Stimulated activated CD4-positive, alpha-beta T cell treated with anti-CD3 and anti-CD28 coated beads, Interleukin-4, amount 100 ng/mL, for 24 hours (primary cell): Measurements from ENCODE around the gene CBFB.

Source experiments
- DNase-seq: peaks from one replicate; pipeline ENCODE4 v3.0.0-alpha.2; 2020

CBFB gene

DNA sequence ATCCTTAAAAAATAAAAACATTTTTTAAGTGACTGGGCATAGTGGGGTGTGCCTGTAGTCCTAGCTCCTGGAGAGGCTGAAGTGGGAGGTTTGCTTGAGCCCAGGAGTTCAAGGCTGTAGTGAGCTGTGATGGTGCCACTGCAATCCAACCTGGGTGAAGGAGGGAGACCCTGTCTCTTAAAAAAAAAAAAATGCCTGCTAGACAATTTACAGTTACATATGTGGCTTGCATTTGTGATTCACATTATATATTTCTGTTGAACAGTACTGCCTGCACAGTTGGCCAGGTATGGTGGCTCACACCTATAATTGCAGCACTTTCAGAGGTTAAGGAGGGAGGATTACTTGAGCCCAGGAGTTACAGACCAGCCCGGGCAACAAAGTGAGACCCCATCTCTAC is 23.4 kb downstream of the CBFB start:
- DNase-seq: no peak

DNA sequence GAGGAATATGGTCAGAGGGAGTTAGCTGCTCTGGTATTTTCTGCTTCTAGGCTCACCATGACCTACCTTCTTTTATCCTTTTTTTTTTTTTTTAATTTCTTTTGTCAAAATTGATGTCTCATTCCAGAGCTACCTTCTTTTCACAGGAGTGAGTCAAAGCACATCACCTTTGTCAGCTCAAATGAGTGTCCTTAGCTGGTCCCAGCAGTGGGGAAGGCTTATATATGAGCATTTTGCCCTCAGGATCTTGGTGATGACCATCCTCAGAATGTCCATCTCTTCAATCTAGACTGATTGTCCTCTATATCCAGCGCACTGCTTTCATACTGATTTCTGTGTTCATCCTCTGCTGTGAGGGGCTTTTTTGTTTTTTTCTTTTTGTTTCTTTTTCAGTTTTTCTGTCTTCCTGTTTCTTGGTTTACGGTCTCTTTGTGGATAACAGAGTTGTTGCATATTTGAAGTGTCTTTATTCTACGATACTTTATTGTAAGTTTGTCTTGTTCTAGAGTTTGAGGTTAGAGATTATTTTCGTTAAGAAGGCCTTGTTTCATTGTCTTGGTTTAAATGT is 24.9 kb downstream of the CBFB start:
- no peak for DNase-seq

DNA sequence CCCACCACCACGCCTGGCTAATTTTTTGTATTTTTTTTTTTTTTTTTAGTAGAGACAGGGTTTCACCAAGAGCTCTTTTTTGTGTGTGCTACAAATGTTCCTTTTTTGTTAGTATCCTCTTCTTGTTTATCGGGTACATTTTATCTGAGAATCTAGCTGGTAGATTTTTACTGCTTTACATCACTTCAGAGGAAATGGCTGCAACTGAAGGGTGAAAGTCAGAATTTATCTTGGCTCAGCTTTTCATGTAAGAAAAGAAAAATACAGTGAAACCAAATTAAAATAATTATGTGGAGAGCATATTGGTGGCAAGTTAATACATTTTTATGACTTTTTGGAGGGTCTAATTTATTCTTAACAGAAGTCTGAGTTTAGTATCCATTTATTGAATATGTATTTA is 26.0 kb downstream of the CBFB start:
- DNase-seq: no peak

DNA sequence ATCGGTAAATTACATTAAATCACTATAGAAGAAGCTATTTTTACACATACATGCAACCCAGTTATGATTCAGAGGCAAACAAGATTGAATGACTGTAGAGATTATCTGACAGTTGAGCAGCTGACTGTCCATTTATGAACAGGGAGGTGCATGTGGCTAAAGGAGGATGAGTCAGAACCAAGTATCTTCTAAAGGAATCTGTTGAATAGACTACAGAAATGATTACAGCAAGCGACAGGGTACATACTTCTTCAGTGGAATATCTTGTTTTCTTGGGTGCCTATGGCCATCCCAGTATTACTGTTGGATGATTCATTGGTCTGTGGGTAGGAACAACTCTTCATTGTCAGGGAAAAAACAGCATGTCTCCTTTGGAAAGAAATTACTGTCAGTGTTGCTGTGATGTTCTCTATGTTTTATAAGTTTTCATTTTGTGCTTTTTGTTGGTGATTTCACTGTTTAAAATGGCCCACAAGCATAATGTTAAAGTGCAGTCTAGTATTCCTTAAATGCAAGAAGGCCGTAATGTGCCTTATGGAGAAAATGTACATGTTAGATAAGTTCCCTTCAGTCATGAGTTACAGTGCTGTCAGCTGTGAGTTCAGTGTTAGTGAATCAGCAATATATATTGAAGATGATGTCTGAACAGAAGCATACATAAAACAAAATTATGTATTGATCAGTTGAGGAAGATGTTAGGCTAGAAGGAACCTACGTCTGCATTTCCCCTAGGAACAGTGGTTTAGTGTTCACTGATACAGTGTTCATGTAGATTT is 27.0 kb downstream of the CBFB start:
- DNase-seq: peak; percentile 32

DNA sequence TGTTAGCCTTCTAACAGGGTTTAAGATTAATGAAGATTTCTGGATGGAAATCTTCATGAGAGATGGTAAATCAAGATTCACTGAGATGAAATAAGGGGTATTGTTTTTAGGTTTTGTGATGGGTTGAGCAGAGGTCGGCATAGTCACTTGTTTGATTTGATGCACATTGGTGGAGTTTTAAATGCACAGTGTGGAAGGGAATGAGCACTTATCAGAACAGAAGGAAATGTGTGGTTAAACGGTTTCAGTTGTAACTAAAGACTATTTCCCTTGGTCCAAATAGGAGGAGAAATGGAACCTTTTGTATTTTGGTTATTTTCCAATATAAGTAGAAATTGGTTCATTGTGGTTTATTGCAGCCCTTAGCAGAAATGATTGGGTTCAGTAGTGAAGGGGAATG is 34.1 kb downstream of the CBFB start:
- DNase-seq: no peak

DNA sequence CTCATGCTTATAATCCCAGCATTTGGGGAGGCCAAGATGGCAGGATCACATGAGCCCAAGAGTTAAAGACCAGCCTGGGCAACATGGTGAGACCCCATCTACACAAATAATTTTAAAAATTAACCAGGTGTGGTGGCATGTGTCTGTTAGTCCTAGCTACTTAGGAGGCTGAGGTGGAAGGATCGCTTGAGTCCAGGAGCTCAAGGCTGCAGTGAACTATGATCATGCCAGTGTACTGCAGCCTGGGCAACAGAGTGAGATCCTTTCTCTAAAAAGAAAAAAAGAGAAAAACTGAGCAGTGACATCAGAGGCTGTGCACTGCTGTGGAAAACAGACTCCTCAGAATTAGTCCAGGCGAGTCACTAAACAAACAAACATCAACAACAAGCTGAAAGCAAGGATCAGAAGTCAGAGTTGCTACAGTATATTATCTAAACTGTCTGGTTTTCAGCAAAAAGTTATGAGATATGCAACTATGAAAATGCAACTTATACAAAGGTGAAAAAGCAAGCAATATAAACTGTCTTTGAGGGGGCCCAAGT is 39.3 kb downstream of the CBFB start:
- DNase-seq: no peak

DNA sequence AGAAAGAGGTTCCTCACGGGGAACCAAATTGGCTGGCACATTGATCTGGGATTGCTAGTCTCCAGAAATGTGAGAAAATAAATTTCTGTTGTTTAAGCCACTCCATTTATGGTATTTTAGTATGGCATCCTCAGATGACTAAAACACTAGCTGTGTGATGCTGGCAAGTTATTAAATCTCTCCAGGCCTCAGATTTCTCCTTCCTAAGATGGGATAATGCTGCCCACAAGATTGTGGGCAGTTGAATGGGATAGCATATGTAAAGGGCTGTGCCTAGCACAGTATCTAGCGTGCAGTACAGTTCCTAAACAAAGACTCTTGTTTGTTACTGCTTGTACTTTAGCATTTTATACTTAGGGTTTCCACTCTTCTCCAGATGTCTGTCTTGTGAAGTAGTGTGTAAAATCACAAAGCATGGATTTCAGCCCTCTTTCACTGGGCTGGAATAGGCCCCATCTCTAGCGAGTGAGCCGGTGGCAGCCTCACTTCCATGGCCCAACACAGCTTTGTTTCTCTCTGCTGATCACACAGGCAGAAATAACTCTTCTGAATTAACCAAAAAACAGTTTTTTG is 42.6 kb downstream of the CBFB start:
- DNase-seq: no peak

DNA sequence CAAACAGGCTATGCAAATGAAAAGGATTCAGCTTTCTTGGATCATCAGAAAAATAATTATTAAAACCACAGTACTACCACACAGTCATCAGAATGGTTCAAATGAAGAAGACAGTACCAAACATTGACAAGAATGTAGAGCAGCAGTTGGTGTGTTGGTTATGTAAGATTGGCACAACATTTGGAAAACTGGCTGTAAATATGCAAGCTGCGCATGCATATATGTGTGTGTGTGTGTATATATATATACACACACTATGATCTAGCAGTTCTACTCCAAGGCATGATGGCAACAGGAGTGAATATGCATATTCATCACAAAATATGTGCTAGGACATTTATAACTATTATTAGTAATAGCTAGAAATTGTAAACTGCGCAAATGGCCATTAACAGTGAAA is 46.4 kb downstream of the CBFB start:
- no peak for DNase-seq

DNA sequence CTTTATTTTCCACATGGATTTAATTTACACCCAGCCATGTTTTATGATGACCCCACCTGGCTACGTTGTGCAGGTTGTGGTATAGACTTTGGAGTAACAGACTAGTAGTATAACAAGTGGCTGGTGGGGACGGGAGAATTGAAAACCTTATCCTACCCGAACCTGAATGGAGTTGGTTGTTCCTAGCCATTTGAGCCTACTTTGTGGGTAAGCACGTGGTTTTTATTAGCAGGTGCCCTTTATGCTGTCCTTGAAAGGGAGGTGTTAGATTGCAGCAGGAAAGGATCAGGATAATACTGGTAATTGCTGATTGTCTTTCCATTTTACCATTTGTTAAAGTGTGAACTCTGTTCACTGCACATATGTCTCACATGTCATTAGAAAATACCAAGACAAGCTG is 48.9 kb downstream of the CBFB start:
- DNase-seq: no peak

DNA sequence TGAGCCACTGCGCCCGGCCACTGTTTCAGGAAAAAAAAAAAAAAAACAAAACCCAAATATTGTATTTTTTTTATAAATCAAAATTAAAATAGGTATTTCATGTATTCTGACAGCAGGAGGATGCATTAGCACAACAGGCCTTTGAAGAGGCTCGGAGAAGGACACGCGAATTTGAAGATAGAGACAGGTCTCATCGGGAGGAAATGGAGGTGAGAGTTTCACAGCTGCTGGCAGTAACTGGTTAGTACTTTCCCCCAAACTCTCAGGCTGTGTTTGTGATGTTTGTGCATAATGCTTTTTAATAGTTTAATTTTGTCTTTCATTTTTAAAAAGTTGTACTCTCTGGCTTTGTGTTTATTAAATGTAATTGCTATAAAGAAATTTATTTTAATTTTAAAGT is 53.2 kb downstream of the CBFB start:
- DNase-seq: no peak

DNA sequence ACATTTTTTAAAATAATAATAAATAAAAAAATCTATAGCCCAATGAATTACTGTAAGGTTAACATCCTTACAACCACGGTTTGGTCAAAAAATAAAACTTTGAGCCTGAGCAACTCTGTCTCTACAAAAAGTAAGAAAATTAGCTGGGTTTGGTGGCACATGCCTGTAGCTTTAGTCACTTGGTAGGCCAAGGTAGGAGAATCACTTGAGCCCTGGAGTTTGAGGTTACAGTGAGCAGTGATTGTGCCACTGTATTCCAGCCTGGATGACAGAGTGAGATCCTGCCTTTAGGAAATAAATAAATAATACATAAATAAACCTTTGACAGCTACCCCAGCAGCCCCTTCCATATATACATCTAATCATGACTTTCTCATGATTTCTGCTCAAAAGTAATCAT is 53.9 kb downstream of the CBFB start:
- no peak for DNase-seq

DNA sequence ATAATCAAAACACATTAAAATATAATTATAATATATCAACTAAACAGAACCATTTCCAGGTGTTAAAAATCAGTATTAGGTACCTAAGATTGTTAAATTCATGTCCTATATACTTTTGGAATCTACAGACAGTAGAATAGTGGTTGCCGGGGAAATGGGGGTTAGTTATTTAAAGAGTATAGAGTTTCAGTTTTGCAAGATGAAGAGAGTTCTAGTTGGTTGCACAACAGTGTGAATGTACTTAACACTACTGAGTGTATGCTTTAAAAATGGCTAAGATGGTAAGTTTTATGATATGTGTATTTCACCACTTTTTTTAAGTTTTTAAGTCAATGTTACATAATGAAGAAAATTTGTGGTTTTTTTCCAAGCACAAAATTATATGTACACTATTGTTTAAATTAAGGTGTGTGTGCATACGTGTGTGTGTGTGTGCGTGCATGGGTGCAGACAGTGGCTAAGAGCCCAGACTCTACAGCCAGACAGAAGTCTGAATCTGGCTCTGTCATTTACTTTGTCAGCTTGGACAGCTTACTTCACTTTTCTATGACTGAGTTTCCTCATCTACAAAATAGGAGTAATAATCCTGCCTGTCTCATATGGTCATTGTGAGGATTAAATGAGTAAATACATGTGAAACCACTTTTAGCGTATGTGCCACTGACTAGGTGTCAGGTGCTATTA is 55.5 kb downstream of the CBFB start:
- no peak for DNase-seq

DNA sequence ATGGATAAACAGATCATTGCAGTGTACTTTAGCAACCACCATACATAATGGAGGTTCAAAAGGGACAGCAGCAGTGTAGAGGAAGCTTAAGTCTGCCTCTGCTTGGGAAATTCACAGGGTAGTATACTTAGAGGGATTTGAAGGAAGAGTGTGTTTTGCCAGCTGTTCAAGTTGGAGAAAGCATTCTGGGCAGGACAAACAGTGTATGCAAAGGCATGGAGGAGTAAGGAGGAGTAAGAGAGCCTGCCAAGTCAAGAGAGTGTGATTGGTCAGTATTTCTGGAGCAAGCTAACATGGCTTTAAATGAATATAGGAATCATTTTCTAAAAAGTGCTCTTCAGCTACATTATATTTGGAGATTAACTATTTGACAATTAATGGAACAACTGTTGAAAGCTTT is 57.9 kb downstream of the CBFB start:
- no peak for DNase-seq

DNA sequence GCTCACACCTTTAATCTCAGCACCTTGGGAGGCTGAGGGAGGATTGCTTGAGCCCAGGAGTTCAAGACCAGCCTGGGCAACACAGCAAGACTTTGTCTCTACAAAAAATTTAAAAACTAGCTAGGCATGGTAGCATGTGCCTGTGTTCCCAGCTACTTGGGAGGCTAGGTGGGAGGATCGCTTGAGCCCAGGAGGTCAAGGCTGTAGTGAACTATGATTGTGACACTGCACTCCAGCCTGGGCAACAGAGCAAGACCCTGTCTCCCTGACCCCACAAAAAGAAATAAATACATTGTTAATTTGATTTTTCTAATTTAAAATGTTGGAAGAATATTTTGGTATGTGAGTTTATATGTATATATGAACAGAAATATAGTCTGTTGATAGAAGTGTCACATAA is 58.3 kb downstream of the CBFB start:
- DNase-seq: no peak

DNA sequence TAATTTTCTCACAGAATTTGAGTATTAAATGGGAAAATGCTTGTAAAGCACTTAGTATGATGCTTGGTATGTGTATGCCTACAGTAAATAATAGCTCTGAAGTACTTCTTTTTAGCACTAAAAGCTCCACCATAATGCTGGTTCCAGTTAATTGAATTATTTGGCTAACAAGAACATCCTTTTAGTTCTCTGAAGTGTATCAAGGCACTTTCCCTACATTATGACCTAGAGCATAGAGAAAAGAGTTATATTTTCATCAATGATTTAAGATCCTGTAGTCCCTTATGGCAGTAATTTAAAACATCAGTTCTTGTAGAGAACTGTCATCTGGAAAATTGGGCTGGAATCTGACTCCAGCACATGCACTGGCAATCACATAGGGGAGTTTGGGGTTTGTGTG is 58.9 kb downstream of the CBFB start:
- DNase-seq: no peak

DNA sequence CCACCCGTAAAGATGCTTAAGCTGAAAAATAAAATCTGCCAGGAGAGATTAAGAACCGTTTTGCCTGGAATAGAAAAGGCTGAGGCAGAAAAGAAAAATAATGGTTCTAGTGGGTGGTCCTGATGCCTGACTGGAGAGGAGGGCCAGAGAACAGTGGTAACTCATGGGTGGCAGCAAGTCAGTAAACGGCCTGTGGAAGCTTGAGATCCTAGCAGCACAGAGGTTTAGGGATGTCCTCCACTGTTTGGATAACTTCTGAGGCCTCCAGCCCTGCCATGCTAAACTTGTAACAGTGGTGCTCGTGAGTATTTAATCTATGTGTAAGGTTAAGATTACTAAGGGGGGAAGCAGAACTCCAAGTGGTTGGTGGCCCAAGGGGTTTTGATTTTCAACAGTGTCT is 59.6 kb downstream of the CBFB start:
- no peak for DNase-seq

DNA sequence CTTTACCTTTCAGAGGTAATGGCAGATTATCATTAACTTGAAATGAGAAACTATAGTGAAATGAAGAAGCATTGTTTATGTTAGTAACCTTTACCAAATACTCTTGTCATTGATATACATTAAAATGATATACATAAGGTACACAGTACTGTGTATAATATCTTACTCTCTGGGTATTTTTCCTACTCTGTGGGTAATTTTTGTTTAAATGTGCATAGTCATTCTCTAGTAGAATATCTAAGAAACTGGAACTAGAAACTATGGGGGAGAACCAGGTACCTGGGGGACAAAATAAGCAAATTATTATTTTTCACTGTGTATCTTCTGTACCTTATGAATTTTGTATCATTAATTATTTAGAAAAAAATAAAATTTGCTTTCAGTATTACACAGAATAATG is 60.2 kb downstream of the CBFB start:
- no peak for DNase-seq

DNA sequence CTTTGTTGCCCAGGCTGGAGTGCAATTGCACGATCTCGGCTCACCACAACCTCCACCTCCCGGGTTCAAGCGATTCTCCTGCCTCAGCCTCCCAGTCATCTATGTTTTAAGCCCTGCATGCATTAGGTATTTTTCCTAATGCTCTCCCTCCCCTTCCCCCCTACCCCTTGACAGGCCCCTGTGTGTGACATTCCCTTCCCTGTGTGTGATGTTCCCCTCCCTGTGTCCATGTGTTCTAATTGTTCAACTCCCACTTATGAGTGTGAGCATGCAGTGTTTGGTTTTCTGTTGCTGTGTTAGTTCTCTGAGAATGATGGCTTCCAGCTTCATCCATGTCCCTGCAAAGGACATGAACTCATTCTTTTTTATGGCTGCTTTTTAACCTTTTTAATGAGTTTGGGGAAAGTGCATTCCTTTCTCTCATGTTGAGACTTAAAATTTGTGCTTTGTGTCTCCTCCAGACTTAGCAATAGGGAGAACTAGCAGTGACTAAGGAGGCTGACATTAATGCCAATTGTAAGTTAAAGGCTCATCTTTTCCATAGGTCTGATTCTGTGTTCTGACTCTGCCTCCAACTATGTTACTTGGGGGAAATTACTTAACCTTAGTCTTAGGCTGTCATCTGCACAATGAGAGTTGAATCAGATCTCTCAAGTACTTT is 63.1 kb downstream of the CBFB start:
- no peak for DNase-seq

DNA sequence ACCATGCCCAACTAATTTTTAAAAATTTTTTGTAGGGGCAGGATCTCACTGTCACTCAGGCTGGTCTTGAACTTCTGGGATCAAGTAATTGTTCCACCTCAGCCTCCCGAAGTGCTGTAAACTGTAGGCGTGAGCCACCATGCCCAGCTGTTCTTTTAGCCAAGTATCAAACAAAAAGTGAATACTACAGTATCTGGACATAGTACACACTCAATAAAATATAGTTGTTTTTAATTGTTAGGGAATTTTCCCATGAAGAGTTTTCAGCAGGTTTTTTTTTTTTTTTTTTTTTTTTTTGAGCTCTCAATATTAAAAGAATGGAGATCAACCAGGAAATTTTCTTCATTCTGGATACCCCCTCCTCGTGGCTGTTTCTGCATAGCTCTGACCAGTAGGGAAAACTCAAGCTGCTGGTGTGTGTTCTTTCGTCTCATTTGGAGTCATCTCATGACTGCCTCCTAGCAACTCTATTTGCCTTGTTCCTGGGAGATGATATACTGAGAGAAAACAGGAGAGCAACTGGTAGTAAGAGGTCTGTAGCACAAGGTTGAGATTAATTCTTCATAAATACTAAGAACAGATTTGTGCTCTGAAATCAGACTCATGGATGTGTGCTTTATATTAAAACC is 64.3 kb downstream of the CBFB start:
- no peak for DNase-seq

DNA sequence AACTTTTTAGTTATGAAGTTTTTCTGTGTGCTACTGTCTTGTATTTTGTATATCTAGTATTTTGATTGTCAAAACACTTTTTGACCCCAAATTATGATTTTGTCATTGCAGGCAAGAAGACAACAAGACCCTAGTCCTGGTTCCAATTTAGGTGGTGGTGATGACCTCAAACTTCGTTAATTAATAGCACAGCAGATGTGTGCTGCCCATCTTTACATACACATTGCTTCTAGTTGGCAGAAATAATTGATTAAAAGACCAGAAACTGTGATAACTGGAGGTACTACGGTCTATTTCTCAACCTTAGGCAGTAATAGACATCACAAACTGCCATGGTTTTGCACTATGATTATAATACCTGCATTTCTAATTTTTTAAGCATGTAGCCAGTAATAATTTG is 69.7 kb downstream of the CBFB start:
- no peak for DNase-seq

DNA sequence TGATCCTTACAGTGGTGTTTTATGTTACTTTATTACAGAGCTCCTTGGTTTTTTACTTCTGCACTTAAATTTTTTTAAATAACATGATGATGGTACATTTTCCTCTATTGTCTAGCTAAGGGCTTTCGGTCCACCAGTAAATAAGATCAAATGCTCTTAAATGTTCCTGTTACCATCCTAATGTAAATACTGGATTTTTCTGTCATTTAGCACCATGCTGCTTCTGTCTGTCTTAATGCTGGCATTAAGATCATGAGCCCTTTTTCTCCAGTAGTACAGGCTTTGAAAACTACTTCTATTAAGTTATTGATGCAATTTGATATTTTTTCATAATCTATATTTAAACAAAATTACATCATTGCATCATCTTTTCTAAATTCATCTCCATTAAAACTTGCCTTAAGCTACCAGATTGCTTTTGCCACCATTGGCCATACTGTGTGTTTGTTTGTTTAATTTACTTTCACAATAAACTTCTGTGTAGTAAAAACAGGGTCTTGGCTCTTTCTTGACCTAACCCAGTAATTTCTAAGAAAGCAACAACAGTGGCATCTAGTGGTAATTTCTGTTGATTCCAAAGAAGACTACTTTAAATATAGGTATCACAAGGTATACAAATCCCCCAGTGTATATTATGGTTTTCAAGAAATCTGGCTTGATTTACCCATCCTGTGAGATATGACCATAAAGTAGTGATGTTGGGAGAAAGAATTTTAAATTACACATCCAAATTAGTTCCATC is 71.8 kb downstream of the CBFB start:
- no peak for DNase-seq
